Peyer's patch (tissue), 4 donors: ENCODE data around the gene DAZAP2. TPM values are rescaled to one million over a fixed set of nuclear protein-coding genes. Genes with fewer than 3 reads are reported as not detected.
A peak's percentile ranks its signal among the peaks of the same experiment; 100 is the strongest.
"Not testable (repeated sequence)": the region's sequence is repeated elsewhere in the genome, so short reads cannot be mapped to it uniquely, and the experiment has no call there.

Source experiments
- DNase-seq, 3 donors: peaks; one replicate each; pipeline ENCODE4 v3.0.0-alpha.2; 2017 to 2019
- H3K27ac ChIP-seq, 4 donors: fragments of 200-600 bp; sonication (generic); one replicate each; pipeline ENCODE4 v1.5.1; 2016 to 2019
- H3K27me3 ChIP-seq, 2 donors: fragments of 200-600 bp; sonication (generic); one replicate each; pipeline ENCODE4 v1.5.1; 2019
- H3K36me3 ChIP-seq, 3 donors: fragments of 200-600 bp; sonication (generic); one replicate each; pipeline ENCODE4 v1.5.1; 2016 to 2019
- H3K4me1 ChIP-seq, 4 donors: fragments of 200-600 bp; sonication (generic); one replicate each; pipeline ENCODE4 v1.5.1; 2016 to 2019
- H3K4me3 ChIP-seq, 4 donors: fragments of 200-600 bp; sonication (generic); 1 replicate in 3 of 4; 2 replicates in 1 of 4; pipeline ENCODE4 v1.5.1; 2016 to 2019; ENCODE audit warnings: mild to moderate bottlenecking in 1 of 4
- H3K9me3 ChIP-seq, 4 donors: fragments of 200-600 bp; sonication (generic); one replicate each; pipeline ENCODE4 v1.5.1; 2016 to 2019; ENCODE audit warnings: mild to moderate bottlenecking in 1 of 4
- CTCF ChIP-seq, 6 experiments: fragments of 450-650 bp in 4 of 6; fragments of 200-600 bp in 2 of 6; sonication (generic) in 1 of 6; IDR thresholded peaks; one replicate each; pipeline ENCODE4 v1.5.1; 2017 to 2019; ENCODE audit warnings: antibody characterized with exemption in 6 of 6, mild to moderate bottlenecking in 3 of 6, moderate library complexity in 1 of 6
- POLR2A ChIP-seq, 2 donors: fragments of 450-650 bp; IDR thresholded peaks; one replicate each; pipeline ENCODE4 v1.5.1; 2017; ENCODE audit warnings: antibody characterized with exemption in 2 of 2, mild to moderate bottlenecking in 2 of 2, moderate library complexity in 2 of 2
- total RNA-seq, 4 donors: library from RNA; depleted of rRNA; stranded (reverse); fragments of >200 nt; gene quantifications; one replicate each; pipeline ENCODE4 v1.1.0, GENCODE V29; 2016

DAZAP2 gene
- total RNA-seq, 4 donors from 2014 or later: 220 to 372 (median 284) TPM

GRCh38 chr12:51281202-51281924 lies 42.7 kb downstream of the DAZAP2 start:
- TF ChIP-seq CTCF (IDR thresholded peaks at IDR 0.05) (no peak), POLR2A (IDR thresholded peaks at IDR 0.05) (no peak)
- H3K9me3 ChIP-seq: no peaks in the 10 kb centered on the region
- H3K36me3 ChIP-seq: no peaks in the 10 kb centered on the region
- DNase-seq: no peak
- no peaks in the 10 kb centered on the region for H3K4me1 ChIP-seq
- no peak overlapping the region for H3K4me3 ChIP-seq
- no peaks in the 10 kb centered on the region for H3K27me3 ChIP-seq
- no peak overlapping the region for H3K27ac ChIP-seq

GRCh38 chr12:51285843-51286242 lies 47.2 kb downstream of the DAZAP2 start:
- H3K9me3 ChIP-seq: no peaks in the 10 kb centered on the region
- no peak overlapping the region for H3K27ac ChIP-seq
- DNase-seq: no peak
- H3K36me3 ChIP-seq: no peaks in the 10 kb centered on the region
- no peaks in the 10 kb centered on the region for H3K27me3 ChIP-seq
- TF ChIP-seq CTCF (IDR thresholded peaks at IDR 0.05) (no peak), POLR2A (IDR thresholded peaks at IDR 0.05) (no peak)
- H3K4me3 ChIP-seq: no peak overlapping the region
- H3K4me1 ChIP-seq: no peaks in the 10 kb centered on the region

GRCh38 chr12:51291603-51292513 lies 53.2 kb downstream of the DAZAP2 start:
- not testable (repeated sequence) for H3K4me3 ChIP-seq

More at GRCh38 chr12:51291603-51292513, 53.2 kb downstream of the DAZAP2 start:
- not testable (repeated sequence) for H3K9me3 ChIP-seq, H3K27me3 ChIP-seq, H3K36me3 ChIP-seq, H3K4me1 ChIP-seq
- TF ChIP-seq CTCF (IDR thresholded peaks at IDR 0.05): peak in 3 of 6 experiments; percentile 14 to 34 (median 25)
- DNase-seq: peak; percentile 44 to 87 (median 86)
- peak overlapping the region in 1 of 4 donors; percentile 38 for H3K27ac ChIP-seq

Other genes starting within 250 kb of the DAZAP2 start
- gene SLC11A2, start 212.4 kb upstream of the DAZAP2 start, total RNA-seq: 10 to 100 TPM; 37.1 to 57.4 (median 50.0) TPM
- 100 to 1,000 TPM in 2 of 4 donors, 10 to 100 TPM in 2; 55.3 to 155 (median 91.4) TPM for gene LETMD1, start 190.5 kb upstream of the DAZAP2 start, total RNA-seq
- 10 to 100 TPM; 17.8 to 23.1 (median 21.1) TPM for gene CSRNP2, start 155.2 kb upstream of the DAZAP2 start, total RNA-seq
- 10 to 100 TPM; 14.9 to 35.5 (median 19.4) TPM for gene TFCP2, start 65.7 kb upstream of the DAZAP2 start, total RNA-seq
- 10 to 100 TPM in 1 of 4 donors, 1 to 10 TPM in 3; 1.4 to 19.8 (median 6.6) TPM for gene POU6F1, start 20.8 kb upstream of the DAZAP2 start, total RNA-seq
- 10 to 100 TPM; 23.1 to 42.9 (median 39.1) TPM for gene SMAGP, start 31.6 kb downstream of the DAZAP2 start, total RNA-seq
- gene BIN2, start 85.3 kb downstream of the DAZAP2 start, total RNA-seq: 10 to 100 TPM in 1 of 4 donors, 1 to 10 TPM in 3; 2.3 to 38.0 (median 5.6) TPM
- not detected for gene CELA1, start 107.9 kb downstream of the DAZAP2 start, total RNA-seq
- 10 to 100 TPM; 31.4 to 82.0 (median 54.9) TPM for gene GALNT6, start 152.6 kb downstream of the DAZAP2 start, total RNA-seq
- gene SLC4A8, start 186.0 kb downstream of the DAZAP2 start, total RNA-seq: 10 to 100 TPM in 1 of 4 donors, 1 to 10 TPM in 3; 1.9 to 49.5 (median 7.1) TPM